OCI-LY3 (cell line): ENCODE data around the gene VCAN.

ENCODE experiments used
- EZH2phosphoT487 ChIP-seq: fragments of 200-600 bp; shearing (Covaris generic); IDR thresholded peaks from 2 replicates; pipeline ENCODE4 v1.6.1; 2018; ENCODE audit warnings: antibody characterized with exemption, mixed run types, low read depth
- TF ChIP-seq, protein P1 (sequence below): fragments of 200-600, 300-600 bp; sonication (generic); IDR thresholded peaks from 2 replicates; pipeline ENCODE4 v1.5.1; 2014; ENCODE audit warnings: antibody characterized with exemption, low read length, low read depth

- TF ChIP-seq, protein P1, sequence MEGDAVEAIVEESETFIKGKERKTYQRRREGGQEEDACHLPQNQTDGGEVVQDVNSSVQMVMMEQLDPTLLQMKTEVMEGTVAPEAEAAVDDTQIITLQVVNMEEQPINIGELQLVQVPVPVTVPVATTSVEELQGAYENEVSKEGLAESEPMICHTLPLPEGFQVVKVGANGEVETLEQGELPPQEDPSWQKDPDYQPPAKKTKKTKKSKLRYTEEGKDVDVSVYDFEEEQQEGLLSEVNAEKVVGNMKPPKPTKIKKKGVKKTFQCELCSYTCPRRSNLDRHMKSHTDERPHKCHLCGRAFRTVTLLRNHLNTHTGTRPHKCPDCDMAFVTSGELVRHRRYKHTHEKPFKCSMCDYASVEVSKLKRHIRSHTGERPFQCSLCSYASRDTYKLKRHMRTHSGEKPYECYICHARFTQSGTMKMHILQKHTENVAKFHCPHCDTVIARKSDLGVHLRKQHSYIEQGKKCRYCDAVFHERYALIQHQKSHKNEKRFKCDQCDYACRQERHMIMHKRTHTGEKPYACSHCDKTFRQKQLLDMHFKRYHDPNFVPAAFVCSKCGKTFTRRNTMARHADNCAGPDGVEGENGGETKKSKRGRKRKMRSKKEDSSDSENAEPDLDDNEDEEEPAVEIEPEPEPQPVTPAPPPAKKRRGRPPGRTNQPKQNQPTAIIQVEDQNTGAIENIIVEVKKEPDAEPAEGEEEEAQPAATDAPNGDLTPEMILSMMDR: no peak
- TF ChIP-seq EZH2phosphoT487: no peak
Observed at GRCh38 chr5:83540105-83540504, 68.6 kb downstream of the VCAN start.
